ENCODE data around the gene HELZ2.

- TF ChIP-seq, protein P1, sequence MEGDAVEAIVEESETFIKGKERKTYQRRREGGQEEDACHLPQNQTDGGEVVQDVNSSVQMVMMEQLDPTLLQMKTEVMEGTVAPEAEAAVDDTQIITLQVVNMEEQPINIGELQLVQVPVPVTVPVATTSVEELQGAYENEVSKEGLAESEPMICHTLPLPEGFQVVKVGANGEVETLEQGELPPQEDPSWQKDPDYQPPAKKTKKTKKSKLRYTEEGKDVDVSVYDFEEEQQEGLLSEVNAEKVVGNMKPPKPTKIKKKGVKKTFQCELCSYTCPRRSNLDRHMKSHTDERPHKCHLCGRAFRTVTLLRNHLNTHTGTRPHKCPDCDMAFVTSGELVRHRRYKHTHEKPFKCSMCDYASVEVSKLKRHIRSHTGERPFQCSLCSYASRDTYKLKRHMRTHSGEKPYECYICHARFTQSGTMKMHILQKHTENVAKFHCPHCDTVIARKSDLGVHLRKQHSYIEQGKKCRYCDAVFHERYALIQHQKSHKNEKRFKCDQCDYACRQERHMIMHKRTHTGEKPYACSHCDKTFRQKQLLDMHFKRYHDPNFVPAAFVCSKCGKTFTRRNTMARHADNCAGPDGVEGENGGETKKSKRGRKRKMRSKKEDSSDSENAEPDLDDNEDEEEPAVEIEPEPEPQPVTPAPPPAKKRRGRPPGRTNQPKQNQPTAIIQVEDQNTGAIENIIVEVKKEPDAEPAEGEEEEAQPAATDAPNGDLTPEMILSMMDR (conservative IDR thresholded peaks at IDR 0.05; ENCODE audit: low read depth in 2 of 2): no peak
- TF ChIP-seq EZH2phosphoT487 (IDR thresholded peaks at IDR 0.05; ENCODE audit: unreplicated experiment) (no peak), POLR2AphosphoS5 (IDR thresholded peaks at IDR 0.05; ENCODE audit: low read depth) (no peak), EZH2 (IDR thresholded peaks at IDR 0.05; ENCODE audit: low read depth, unreplicated experiment) (no peak), CREB1 (CRISPR knock-in tag; IDR thresholded peaks at IDR 0.05; ENCODE audit: low read depth) (no peak), REST (IDR thresholded peaks at IDR 0.05; ENCODE audit: unreplicated experiment) (no peak), NANOG (IDR thresholded peaks at IDR 0.05; ENCODE audit: borderline replicate concordance) (no peak), ZNF114 (CRISPR knock-in tag; IDR thresholded peaks at IDR 0.05) (no peak), ZNF331 (CRISPR knock-in tag; IDR thresholded peaks at IDR 0.05; ENCODE audit: low read depth) (no peak), STAT1 (IDR thresholded peaks at IDR 0.05; ENCODE audit: unreplicated experiment) (no peak), JUNB (IDR thresholded peaks at IDR 0.05; ENCODE audit: unreplicated experiment) (no peak)
Measured at GRCh38 chr20:63546956-63547724, 26.9 kb downstream of the HELZ2 start.
